ENCODE results near the gene PLK4.

- TF ChIP-seq POLR2AphosphoS5 (IDR thresholded peaks at IDR 0.05; ENCODE audit: low read depth, low read length): no peak
- TF ChIP-seq POLR2A (IDR thresholded peaks at IDR 0.05; ENCODE audit: low read depth, low read length): no peak
Measured at GRCh38 chr4:127889903-127890302, 9.2 kb downstream of the PLK4 start.
